Astrocyte (in vitro differentiated cells and primary cell): ENCODE measurements around the gene DEGS1. TPM values are rescaled to one million over a fixed set of nuclear protein-coding genes. Genes with fewer than 3 reads are reported as not detected.

Source experiments
- DNase-seq: peaks from one replicate; pipeline ENCODE4 v3.0.0-alpha.2; 2010; ENCODE audit warnings: low read depth
- FAIRE-seq: peaks from 2 replicates; lab custom pipeline; 2011; peaks lifted over from hg19 to GRCh38; lab: Jason Lieb, UNC
- H2AFZ ChIP-seq: 2 replicates; pipeline ENCODE4 v1.6.0; 2012; ENCODE audit warnings: low read depth, low read length, inconsistent platforms
- H3K27ac ChIP-seq: 2 replicates; pipeline ENCODE4 v1.5.1; 2011; ENCODE audit warnings: low read depth, low read length, inconsistent platforms
- H3K27me3 ChIP-seq: 2 replicates; pipeline ENCODE4 v1.6.0; 2011; ENCODE audit warnings: low read length, inconsistent platforms; ENCODE audit not compliant: insufficient read depth
- H3K36me3 ChIP-seq: 2 replicates; pipeline ENCODE4 v1.5.1; 2011; ENCODE audit warnings: low read length, inconsistent platforms; ENCODE audit not compliant: insufficient read depth
- H3K4me1 ChIP-seq: 2 replicates; pipeline ENCODE4 v1.5.1; 2011; ENCODE audit warnings: low read length, inconsistent platforms; ENCODE audit not compliant: insufficient read depth
- H3K4me2 ChIP-seq: 2 replicates; pipeline ENCODE4 v1.6.0; 2012; ENCODE audit warnings: low read length, inconsistent platforms
- H3K4me3 ChIP-seq: 2 replicates; pipeline ENCODE4 v1.5.1; 2011; ENCODE audit warnings: low read depth, mild to moderate bottlenecking, low read length, inconsistent platforms; ENCODE audit not compliant: insufficient read depth
- H3K79me2 ChIP-seq: 2 replicates; pipeline ENCODE4 v1.6.0; 2012; ENCODE audit warnings: mild to moderate bottlenecking, low read length, inconsistent platforms; ENCODE audit not compliant: insufficient read depth
- H3K9ac ChIP-seq: 2 replicates; pipeline ENCODE4 v1.6.0; 2012; ENCODE audit warnings: mild to moderate bottlenecking, low read length, inconsistent platforms
- H3K9me3 ChIP-seq: 2 replicates; pipeline ENCODE4 v1.5.1; 2012; ENCODE audit warnings: low read depth, mild to moderate bottlenecking, low read length, inconsistent platforms; ENCODE audit not compliant: insufficient read depth
- H4K20me1 ChIP-seq: 2 replicates; pipeline ENCODE4 v1.6.0; 2012; ENCODE audit warnings: low read length, inconsistent platforms; ENCODE audit not compliant: insufficient read depth
- H3K27ac Mint-ChIP-seq: one replicate; pipeline ENCODE4 v1.8.0; 2021; ENCODE audit warnings: mild to moderate bottlenecking, mixed read lengths; ENCODE audit not compliant: unreplicated experiment
- H3K27me3 Mint-ChIP-seq: one replicate; pipeline ENCODE4 v1.8.0; 2021; ENCODE audit warnings: low read depth, mixed read lengths; ENCODE audit not compliant: unreplicated experiment
- H3K36me3 Mint-ChIP-seq: one replicate; pipeline ENCODE4 v1.8.0; 2021; ENCODE audit warnings: low read depth, mixed read lengths; ENCODE audit not compliant: unreplicated experiment
- H3K4me1 Mint-ChIP-seq: one replicate; pipeline ENCODE4 v1.8.0; 2021; ENCODE audit warnings: low read depth, mixed read lengths; ENCODE audit not compliant: unreplicated experiment
- H3K4me3 Mint-ChIP-seq: one replicate; pipeline ENCODE4 v1.8.0; 2021; ENCODE audit warnings: mild to moderate bottlenecking, moderate library complexity, mixed read lengths; ENCODE audit not compliant: unreplicated experiment
- H3K9me3 Mint-ChIP-seq: one replicate; pipeline ENCODE4 v1.8.0; 2021; ENCODE audit warnings: mild to moderate bottlenecking, mixed read lengths; ENCODE audit not compliant: unreplicated experiment
- CTCF ChIP-seq: IDR thresholded peaks from 2 replicates; pipeline ENCODE4 v1.5.1; 2011; ENCODE audit warnings: low read depth, mild to moderate bottlenecking, inconsistent platforms, low read length, moderate library complexity; ENCODE audit not compliant: insufficient read depth
- EZH2 ChIP-seq: IDR thresholded peaks from 2 replicates; pipeline ENCODE4 v1.6.1; 2012; ENCODE audit warnings: mild to moderate bottlenecking, low read length, inconsistent platforms; ENCODE audit not compliant: insufficient read depth
- total RNA-seq: library from RNA; stranded (reverse); gene quantifications from 2 replicates; pipeline ENCODE4 v1.2.1, GENCODE V29; 2021

The DEGS1 gene
- total RNA-seq, 1 donor from 2014 or later, result 115 TPM

- H3K4me2 ChIP-seq, result no peak overlapping the region
- no peaks in the 10 kb centered on the region for H4K20me1 ChIP-seq
- Mint-ChIP-seq H3K4me3 (no peak overlapping the region), H3K4me1 (peaks cover 23% of the 10 kb centered on the region), H3K9me3 (no peaks in the 10 kb centered on the region), H3K27ac (no peak overlapping the region), H3K36me3 (no peaks in the 10 kb centered on the region), H3K27me3 (no peaks in the 10 kb centered on the region)
- no peak overlapping the region for H2AFZ ChIP-seq
- TF ChIP-seq CTCF, result no peak
- no peak for TF ChIP-seq EZH2
- H3K9me3 ChIP-seq, result no peaks in the 10 kb centered on the region
- no peak overlapping the region for H3K27ac ChIP-seq
- no peak for DNase-seq
- H3K4me1 ChIP-seq, result peaks cover 14% of the 10 kb centered on the region
- no peak for FAIRE-seq
- H3K79me2 ChIP-seq, result no peaks in the 10 kb centered on the region
- no peaks in the 10 kb centered on the region for H3K27me3 ChIP-seq
- no peak overlapping the region for H3K4me3 ChIP-seq
- H3K9ac ChIP-seq, result no peak overlapping the region
- no peaks in the 10 kb centered on the region for H3K36me3 ChIP-seq
These were observed 36.6 kb downstream of the DEGS1 start for GRCh38 chr1:224219612-224220059.

DNA sequence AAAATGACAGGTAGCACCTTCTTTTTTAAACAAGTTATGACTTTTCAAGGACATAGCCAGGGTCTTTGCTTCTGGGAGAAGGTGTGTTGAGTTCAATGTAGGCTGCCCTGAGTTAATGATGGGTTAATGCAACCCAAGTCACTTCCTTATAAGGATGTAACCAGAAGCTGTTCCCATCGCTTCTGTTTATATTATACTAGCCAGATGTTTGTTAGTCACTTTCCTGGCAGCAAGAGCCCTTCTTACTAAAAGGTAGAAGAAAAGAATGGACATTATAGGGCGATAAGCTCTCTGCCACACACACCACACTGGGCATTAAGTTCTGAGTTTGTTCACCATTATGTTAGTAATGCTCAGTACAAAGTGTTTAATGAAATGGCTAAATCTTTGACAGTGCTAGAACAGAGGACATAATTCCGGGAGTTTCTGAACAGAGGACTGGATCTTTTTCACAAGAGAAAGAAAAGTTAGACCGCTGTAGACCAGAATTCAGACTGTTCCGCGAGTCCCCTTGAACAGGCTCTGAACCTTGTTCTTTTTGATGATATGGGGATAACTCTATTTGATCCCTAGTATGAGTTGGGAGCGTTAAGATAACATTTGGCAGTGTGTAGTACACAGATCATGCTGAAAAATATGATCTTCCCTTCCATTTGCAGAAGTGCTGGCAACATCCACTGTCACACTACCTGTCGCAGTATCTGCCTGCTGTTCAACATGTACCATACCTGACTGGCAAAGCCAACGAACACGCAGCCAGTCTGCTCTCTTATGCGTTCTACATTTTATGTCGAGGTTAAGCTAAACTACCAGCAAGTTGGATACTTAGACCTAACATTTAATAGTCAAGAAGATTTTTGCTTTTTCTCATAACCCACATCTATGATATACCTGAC lies 41.0 kb downstream of the DEGS1 start:
- Histone ChIP-seq H3K27ac (no peak overlapping the region), H3K9ac (no peak overlapping the region), H3K9me3 (no peaks in the 10 kb centered on the region), H3K36me3 (peaks cover 11% of the 10 kb centered on the region), H3K4me2 (peak overlapping the region; percentile 56), H3K4me1 (peaks cover 14% of the 10 kb centered on the region), H3K27me3 (no peaks in the 10 kb centered on the region), H3K4me3 (no peak overlapping the region), H4K20me1 (no peaks in the 10 kb centered on the region), H2AFZ (no peak overlapping the region), H3K79me2 (no peaks in the 10 kb centered on the region)
- Mint-ChIP-seq H3K4me3 (no peak overlapping the region), H3K9me3 (no peaks in the 10 kb centered on the region), H3K36me3 (peaks cover 11% of the 10 kb centered on the region), H3K4me1 (peaks cover 19% of the 10 kb centered on the region), H3K27ac (no peak overlapping the region), H3K27me3 (no peaks in the 10 kb centered on the region)
- FAIRE-seq (no peak), DNase-seq (peak; percentile 90)
- TF ChIP-seq CTCF (no peak), EZH2 (no peak)
